Prostate gland (tissue), 2 donors: ENCODE data around the gene GHRL.

Experiments used
- CTCF ChIP-seq, 4 experiments: fragments of 200-600 bp in 2 of 4; fragments of 450-650 bp in 2 of 4; sonication (generic) in 2 of 4; IDR thresholded peaks; 1 replicate in 3 of 4; 2 replicates in 1 of 4; pipeline ENCODE4 v1.5.1; 2016 to 2019; ENCODE audit warnings: antibody characterized with exemption in 4 of 4, mild to moderate bottlenecking in 2 of 4, moderate library complexity in 2 of 4
- POLR2AphosphoS5 ChIP-seq: sonication (generic); formaldehyde crosslinking; IDR thresholded peaks from one replicate; pipeline ENCODE4 v1.6.1; 2017; ENCODE audit warnings: antibody characterized with exemption

GRCh38 chr3:10290481-10291176 is 2.1 kb downstream of the GHRL start:
- TF ChIP-seq CTCF (IDR thresholded peaks at IDR 0.05): no peak
- no peak for TF ChIP-seq POLR2AphosphoS5
